HepG2 (cell line): ENCODE data around the gene CYLD. TPM values are rescaled to one million over a fixed set of nuclear protein-coding genes. Genes with fewer than 3 reads are reported as not detected.

Experiments
- ATAC-seq: fragments of 200-7000 bp; cut with Tn5 transposase; 3 replicates; pipeline ENCODE4 v1.9.1; 2020; ENCODE audit warnings: mild to moderate bottlenecking, moderate library complexity
- BruUV-seq: library from RNA; stranded (reverse); fragments of 400-500 nt; replicated peaks from 2 replicates; lab custom pipeline; 2021; lab: Mats Ljungman, UMichigan
- CTCF ChIA-PET: fragments of 300-600 bp; formaldehyde crosslinking; extraction: SDS; loops from one replicate; lab custom pipeline; 2021; ENCODE audit warnings: low total read pairs, inconsistent platforms, low intra/inter-chr PET ratio; lab: Yijun Ruan, JAX
- POLR2A ChIA-PET: fragments of 350-600 bp; sonication (Branson Sonifier 250); formaldehyde crosslinking; loops from one replicate; lab custom pipeline; 2020; ENCODE audit warnings: antibody characterized with exemption, inconsistent platforms; lab: Yijun Ruan, JAX
- DNase-seq: peaks from one replicate; pipeline ENCODE4 v3.0.0-alpha.2; 2015; ENCODE audit warnings: low spot score
- FAIRE-seq: peaks from 3 replicates; lab custom pipeline; 2011; peaks lifted over from hg19 to GRCh38; lab: Jason Lieb, UNC
- H2AFZ ChIP-seq: one replicate; pipeline ENCODE4 v1.6.1; 2011; ENCODE audit warnings: low read length, inconsistent platforms
- H3K27ac ChIP-seq: fragments of 300-600 bp; 3 replicates; pipeline ENCODE4 v1.8.0; 2011; ENCODE audit warnings: mixed run types, mild to moderate bottlenecking, mixed read lengths, low read length, inconsistent platforms; ENCODE audit not compliant: insufficient read depth; ENCODE audit errors: extremely low read length
- H3K27me3 ChIP-seq, 2 experiments: fragments of 200-600 bp in 1 of 2; 2 replicates in 1 of 2; 3 replicates in 1 of 2; pipeline versions ENCODE4 v1.6.0 to v1.8.0; 2011; ENCODE audit warnings: low read length in 2 of 2, mild to moderate bottlenecking in 2 of 2, moderate library complexity in 2 of 2, inconsistent platforms in 1 of 2; ENCODE audit not compliant: insufficient read depth in 2 of 2, control insufficient read depth in 1 of 2
- H3K36me3 ChIP-seq, 2 experiments: fragments of 200-600 bp in 1 of 2; replicated peaks in 1 of 2; 2 replicates in 1 of 2; 3 replicates in 1 of 2; pipeline versions ENCODE4 v1.5.1 to v1.8.0; 2011; ENCODE audit warnings: low read length in 2 of 2, inconsistent platforms in 1 of 2; ENCODE audit not compliant: insufficient read depth in 2 of 2, control insufficient read depth in 1 of 2
- H3K4me1 ChIP-seq: 2 replicates; pipeline ENCODE4 v1.5.1; 2012; ENCODE audit warnings: low read length, inconsistent platforms; ENCODE audit not compliant: insufficient read depth
- H3K4me2 ChIP-seq: 2 replicates; pipeline ENCODE4 v1.6.0; 2011; ENCODE audit warnings: low read depth, low read length, inconsistent platforms
- H3K4me3 ChIP-seq, 3 experiments: fragments of 200-600 bp in 1 of 3; sonication (generic), shearing (Covaris generic) in 1 of 3; replicated peaks in 1 of 3; 2 replicates each; pipeline ENCODE4 v1.5.1; 2011 to 2016; ENCODE audit warnings: low read length in 3 of 3, inconsistent platforms in 2 of 3, low read depth in 2 of 3, mild to moderate bottlenecking in 2 of 3, control low read depth in 1 of 3, mixed read lengths in 1 of 3; ENCODE audit not compliant: insufficient read depth in 1 of 3
- H3K79me2 ChIP-seq: one replicate; pipeline ENCODE4 v1.6.1; 2011; ENCODE audit warnings: low read length, inconsistent platforms; ENCODE audit not compliant: insufficient read depth
- H3K9ac ChIP-seq: 2 replicates; pipeline ENCODE4 v1.6.0; 2011; ENCODE audit warnings: mild to moderate bottlenecking, low read depth, low read length, inconsistent platforms; ENCODE audit not compliant: insufficient read depth
- H3K9me3 ChIP-seq: 2 replicates; pipeline ENCODE4 v1.5.1; 2012; ENCODE audit warnings: mild to moderate bottlenecking, low read length
- H4K20me1 ChIP-seq: 2 replicates; pipeline ENCODE4 v1.6.0; 2011; ENCODE audit warnings: inconsistent platforms, mild to moderate bottlenecking, low read length, moderate library complexity; ENCODE audit not compliant: insufficient read depth
- ARNT ChIP-seq: fragments of 450-650 bp; IDR thresholded peaks from 2 replicates; pipeline ENCODE4 v1.6.1; 2017
- CCAR2 ChIP-seq: fragments of 200-400 bp; formaldehyde crosslinking; optimal IDR thresholded peaks from 2 replicates; pipeline ENCODE3; 2018; ENCODE audit warnings: low read depth, mild to moderate bottlenecking, low read length, moderate library complexity
- EED ChIP-seq: sonication (generic); formaldehyde crosslinking; IDR thresholded peaks from 2 replicates; pipeline ENCODE4 v1.5.0; 2020; ENCODE audit warnings: mild to moderate bottlenecking, missing genetic modification reagents
- FOXA1 ChIP-seq, 2 experiments: fragments of 450-650 bp in 1 of 2; sonication (generic) in 1 of 2; formaldehyde crosslinking in 1 of 2; IDR thresholded peaks; 2 replicates each; pipeline versions ENCODE4 v1.4.0 to v1.6.1; 2016 to 2020; ENCODE audit warnings: missing genetic modification reagents in 1 of 2
- HNF4A ChIP-seq: sonication (generic); formaldehyde crosslinking; IDR thresholded peaks from 2 replicates; pipeline ENCODE4 v1.4.0; 2020; ENCODE audit warnings: missing genetic modification reagents
- HOXA3 ChIP-seq: sonication (generic); formaldehyde crosslinking; IDR thresholded peaks from 2 replicates; pipeline ENCODE4 v1.5.0; 2020; ENCODE audit warnings: missing genetic modification reagents
- NFE2L1 ChIP-seq: sonication (generic); formaldehyde crosslinking; IDR thresholded peaks from 2 replicates; pipeline ENCODE4 v1.4.0; 2020; ENCODE audit warnings: missing genetic modification reagents, mild to moderate bottlenecking, borderline replicate concordance
- POLR2G ChIP-seq: fragments of 200-400 bp; formaldehyde crosslinking; IDR thresholded peaks from 2 replicates; pipeline ENCODE4 v1.6.1; 2018; ENCODE audit warnings: mild to moderate bottlenecking, low read depth, low read length, moderate library complexity
- TGIF2 ChIP-seq: IDR thresholded peaks from 2 replicates; pipeline ENCODE4 v1.6.1; 2016; ENCODE audit warnings: control low read depth, missing compliant biosample characterization
- ZNF263 ChIP-seq: sonication (generic); formaldehyde crosslinking; IDR thresholded peaks from 2 replicates; pipeline ENCODE4 v1.4.0; 2020; ENCODE audit warnings: missing genetic modification reagents
- WGBS: methylation state at CpG from one replicate; pipeline ENCODE4 v1.1.6; 2017; ENCODE audit warnings: low lambda C conversion rate; 5-methylcytosine and 5-hydroxymethylcytosine counted together
- in situ Hi-C: cut with HindIII; loops from 2 replicates; pipeline ENCODE4 v1.10.0; 2017; ENCODE audit warnings: low pct_unique_long_range_greater_than_20kb; ENCODE audit not compliant: extremely low pct_ligation_motif_present
- intact Hi-C: fragments of 100-400 bp; cut with micrococcal nuclease; formaldehyde crosslinking; loops from one replicate; pipeline ENCODE4 v1.10.0; 2022; ENCODE audit not compliant: unreplicated experiment
- polyA plus RNA-seq, 8 experiments: library from polyadenylated mRNA; depleted of rRNA in 3 of 8; stranded (reverse) in 7 of 8; unstranded in 1 of 8; fragments of >200 nt; fragmentation: Illumina TruSeq in 4 of 8; extraction: Trizol in 4 of 8; gene quantifications; 2 replicates each; pipeline versions ENCODE4 v1.2.1 to v1.2.3, GENCODE V29; 2011 to 2016; ENCODE audit warnings: low read depth in 4 of 8, missing spikeins in 1 of 8, mixed read lengths in 1 of 8; ENCODE audit not compliant: insufficient read depth in 1 of 8
- total RNA-seq, 5 experiments: library from RNA; depleted of rRNA; stranded (reverse); fragments of >200 nt; fragmentation: Illumina TruSeq; extraction: Trizol; gene quantifications; 2 replicates each; pipeline ENCODE4 v1.2.3, GENCODE V29; 2016; ENCODE audit warnings: low read depth in 1 of 5
- TF ChIP-seq, protein P1 (sequence below): IDR thresholded peaks from 2 replicates; pipeline ENCODE4 v1.6.1; 2016; ENCODE audit warnings: low read depth, missing genetic modification reagents, missing compliant biosample characterization
- TF ChIP-seq, protein P2 (sequence below): sonication (generic); formaldehyde crosslinking; IDR thresholded peaks from 2 replicates; pipeline ENCODE4 v1.8.0; 2022; ENCODE audit warnings: mild to moderate bottlenecking, missing genetic modification reagents; ENCODE audit not compliant: insufficient replicate concordance
- TF ChIP-seq, protein P3 (sequence below): sonication (generic); IDR thresholded peaks from 2 replicates; pipeline ENCODE4 v1.6.1; 2016; ENCODE audit warnings: low read depth, borderline replicate concordance
- TF ChIP-seq, protein P4 (sequence below): sonication (generic); formaldehyde crosslinking; IDR thresholded peaks from 2 replicates; pipeline ENCODE4 v1.5.1; 2020; ENCODE audit warnings: mild to moderate bottlenecking, moderate library complexity, missing genetic modification reagents

CYLD gene
- total and polyA plus RNA-seq, 2 of the 13 experiments (the other 11 are each of a cell fraction or from before 2014, with no cell fraction given), result 6.1 to 11.4 TPM

DNA sequence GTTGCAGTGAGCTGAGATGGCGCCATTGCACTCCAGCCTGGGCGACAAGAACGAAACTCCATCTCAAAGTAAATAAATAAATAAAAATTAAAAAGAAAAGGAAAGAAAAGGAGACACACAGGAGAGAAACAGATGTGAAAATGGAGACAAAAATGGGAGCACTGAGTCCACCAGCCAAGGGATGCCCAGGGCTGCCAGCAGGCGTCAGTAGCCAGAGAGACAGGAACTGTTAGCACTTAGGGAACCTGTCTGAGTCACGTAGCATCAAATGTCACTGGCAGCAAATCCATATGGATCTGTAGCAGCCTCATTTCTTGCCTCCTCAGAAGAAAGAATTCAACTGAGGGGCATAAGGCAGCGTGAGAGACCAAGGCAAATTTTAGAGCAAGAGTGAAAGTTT is 79.7 kb downstream of the CYLD start:
- H4K20me1 ChIP-seq, result no peaks in the 10 kb centered on the region
- ATAC-seq (peak; percentile 87), FAIRE-seq (peak; percentile 32), DNase-seq (peak; percentile 37)
- H3K4me2 ChIP-seq, result no peak overlapping the region
- H3K27me3 ChIP-seq, result peaks cover 3 to 24% of the 10 kb centered on the region in 2 experiments; a peak in 2 of 5 replicates
- no peaks in the 10 kb centered on the region for H3K36me3 ChIP-seq
- intact Hi-C loops, result loop anchor here (1.0 to 5.0 kb wide), 2 partner anchors 63 to 941 kb away; no protein-coding TSS in a partner anchor
- H3K9me3 ChIP-seq, result no peaks in the 10 kb centered on the region
- H3K79me2 ChIP-seq, result no peaks in the 10 kb centered on the region
- ChIA-PET POLR2A (no interaction called here), CTCF (interaction anchor here (1.2 kb wide), 1 partner anchor 63 kb away, joined by 3 read pairs; no protein-coding TSS in a partner anchor)
- no peaks in the 10 kb centered on the region for H3K4me1 ChIP-seq
- no peak overlapping the region for H3K9ac ChIP-seq
- no peak overlapping the region for H2AFZ ChIP-seq
- H3K4me3 ChIP-seq, result no peak overlapping the region
- no peak overlapping the region for H3K27ac ChIP-seq
- 37% methylated on average over 6 of the region's 6 CpGs for WGBS
- BruUV-seq, result no TSS peak
- in situ Hi-C loops, result no loop called here
- TF ChIP-seq, protein P1, sequence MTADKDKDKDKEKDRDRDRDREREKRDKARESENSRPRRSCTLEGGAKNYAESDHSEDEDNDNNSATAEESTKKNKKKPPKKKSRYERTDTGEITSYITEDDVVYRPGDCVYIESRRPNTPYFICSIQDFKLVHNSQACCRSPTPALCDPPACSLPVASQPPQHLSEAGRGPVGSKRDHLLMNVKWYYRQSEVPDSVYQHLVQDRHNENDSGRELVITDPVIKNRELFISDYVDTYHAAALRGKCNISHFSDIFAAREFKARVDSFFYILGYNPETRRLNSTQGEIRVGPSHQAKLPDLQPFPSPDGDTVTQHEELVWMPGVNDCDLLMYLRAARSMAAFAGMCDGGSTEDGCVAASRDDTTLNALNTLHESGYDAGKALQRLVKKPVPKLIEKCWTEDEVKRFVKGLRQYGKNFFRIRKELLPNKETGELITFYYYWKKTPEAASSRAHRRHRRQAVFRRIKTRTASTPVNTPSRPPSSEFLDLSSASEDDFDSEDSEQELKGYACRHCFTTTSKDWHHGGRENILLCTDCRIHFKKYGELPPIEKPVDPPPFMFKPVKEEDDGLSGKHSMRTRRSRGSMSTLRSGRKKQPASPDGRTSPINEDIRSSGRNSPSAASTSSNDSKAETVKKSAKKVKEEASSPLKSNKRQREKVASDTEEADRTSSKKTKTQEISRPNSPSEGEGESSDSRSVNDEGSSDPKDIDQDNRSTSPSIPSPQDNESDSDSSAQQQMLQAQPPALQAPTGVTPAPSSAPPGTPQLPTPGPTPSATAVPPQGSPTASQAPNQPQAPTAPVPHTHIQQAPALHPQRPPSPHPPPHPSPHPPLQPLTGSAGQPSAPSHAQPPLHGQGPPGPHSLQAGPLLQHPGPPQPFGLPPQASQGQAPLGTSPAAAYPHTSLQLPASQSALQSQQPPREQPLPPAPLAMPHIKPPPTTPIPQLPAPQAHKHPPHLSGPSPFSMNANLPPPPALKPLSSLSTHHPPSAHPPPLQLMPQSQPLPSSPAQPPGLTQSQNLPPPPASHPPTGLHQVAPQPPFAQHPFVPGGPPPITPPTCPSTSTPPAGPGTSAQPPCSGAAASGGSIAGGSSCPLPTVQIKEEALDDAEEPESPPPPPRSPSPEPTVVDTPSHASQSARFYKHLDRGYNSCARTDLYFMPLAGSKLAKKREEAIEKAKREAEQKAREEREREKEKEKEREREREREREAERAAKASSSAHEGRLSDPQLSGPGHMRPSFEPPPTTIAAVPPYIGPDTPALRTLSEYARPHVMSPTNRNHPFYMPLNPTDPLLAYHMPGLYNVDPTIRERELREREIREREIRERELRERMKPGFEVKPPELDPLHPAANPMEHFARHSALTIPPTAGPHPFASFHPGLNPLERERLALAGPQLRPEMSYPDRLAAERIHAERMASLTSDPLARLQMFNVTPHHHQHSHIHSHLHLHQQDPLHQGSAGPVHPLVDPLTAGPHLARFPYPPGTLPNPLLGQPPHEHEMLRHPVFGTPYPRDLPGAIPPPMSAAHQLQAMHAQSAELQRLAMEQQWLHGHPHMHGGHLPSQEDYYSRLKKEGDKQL (CRISPR knock-in tag), result no peak
- peak; percentile 30; the same call in 1 of the 2 replicates for TF ChIP-seq ZNF263 (CRISPR knock-in tag)
- no peak for TF ChIP-seq NFE2L1 (CRISPR knock-in tag)
- TF ChIP-seq ARNT, result no peak
- no peak for TF ChIP-seq TGIF2 (CRISPR knock-in tag)
- TF ChIP-seq, protein P2, sequence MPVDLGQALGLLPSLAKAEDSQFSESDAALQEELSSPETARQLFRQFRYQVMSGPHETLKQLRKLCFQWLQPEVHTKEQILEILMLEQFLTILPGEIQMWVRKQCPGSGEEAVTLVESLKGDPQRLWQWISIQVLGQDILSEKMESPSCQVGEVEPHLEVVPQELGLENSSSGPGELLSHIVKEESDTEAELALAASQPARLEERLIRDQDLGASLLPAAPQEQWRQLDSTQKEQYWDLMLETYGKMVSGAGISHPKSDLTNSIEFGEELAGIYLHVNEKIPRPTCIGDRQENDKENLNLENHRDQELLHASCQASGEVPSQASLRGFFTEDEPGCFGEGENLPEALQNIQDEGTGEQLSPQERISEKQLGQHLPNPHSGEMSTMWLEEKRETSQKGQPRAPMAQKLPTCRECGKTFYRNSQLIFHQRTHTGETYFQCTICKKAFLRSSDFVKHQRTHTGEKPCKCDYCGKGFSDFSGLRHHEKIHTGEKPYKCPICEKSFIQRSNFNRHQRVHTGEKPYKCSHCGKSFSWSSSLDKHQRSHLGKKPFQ (CRISPR knock-in tag), result no peak
- TF ChIP-seq EED (CRISPR knock-in tag), result no peak
- TF ChIP-seq, protein P3, sequence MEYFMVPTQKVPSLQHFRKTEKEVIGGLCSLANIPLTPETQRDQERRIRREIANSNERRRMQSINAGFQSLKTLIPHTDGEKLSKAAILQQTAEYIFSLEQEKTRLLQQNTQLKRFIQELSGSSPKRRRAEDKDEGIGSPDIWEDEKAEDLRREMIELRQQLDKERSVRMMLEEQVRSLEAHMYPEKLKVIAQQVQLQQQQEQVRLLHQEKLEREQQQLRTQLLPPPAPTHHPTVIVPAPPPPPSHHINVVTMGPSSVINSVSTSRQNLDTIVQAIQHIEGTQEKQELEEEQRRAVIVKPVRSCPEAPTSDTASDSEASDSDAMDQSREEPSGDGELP, result no peak
- TF ChIP-seq CCAR2, result no peak
- TF ChIP-seq HNF4A (CRISPR knock-in tag), result no peak
- TF ChIP-seq POLR2G, result no peak
- no peak for TF ChIP-seq FOXA1 (IDR thresholded peaks at IDR 0.05)
- TF ChIP-seq FOXA1 (CRISPR knock-in tag; IDR thresholded peaks at IDR 0.05), result no peak
- TF ChIP-seq, protein P4, sequence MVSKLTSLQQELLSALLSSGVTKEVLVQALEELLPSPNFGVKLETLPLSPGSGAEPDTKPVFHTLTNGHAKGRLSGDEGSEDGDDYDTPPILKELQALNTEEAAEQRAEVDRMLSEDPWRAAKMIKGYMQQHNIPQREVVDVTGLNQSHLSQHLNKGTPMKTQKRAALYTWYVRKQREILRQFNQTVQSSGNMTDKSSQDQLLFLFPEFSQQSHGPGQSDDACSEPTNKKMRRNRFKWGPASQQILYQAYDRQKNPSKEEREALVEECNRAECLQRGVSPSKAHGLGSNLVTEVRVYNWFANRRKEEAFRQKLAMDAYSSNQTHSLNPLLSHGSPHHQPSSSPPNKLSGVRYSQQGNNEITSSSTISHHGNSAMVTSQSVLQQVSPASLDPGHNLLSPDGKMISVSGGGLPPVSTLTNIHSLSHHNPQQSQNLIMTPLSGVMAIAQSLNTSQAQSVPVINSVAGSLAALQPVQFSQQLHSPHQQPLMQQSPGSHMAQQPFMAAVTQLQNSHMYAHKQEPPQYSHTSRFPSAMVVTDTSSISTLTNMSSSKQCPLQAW (CRISPR knock-in tag), result no peak
- TF ChIP-seq HOXA3 (CRISPR knock-in tag), result no peak
